Spleen (tissue), 7 donors: ENCODE data around the gene HMGCR.

ENCODE experiments used
- CTCF ChIP-seq, 11 experiments: fragments of 200-600 bp in 7 of 11; fragments of 450-650 bp in 4 of 11; sonication (generic) in 4 of 11; IDR thresholded peaks in 8 of 11; conservative IDR thresholded peaks in 3 of 11; 1 replicate in 7 of 11; 2 replicates in 4 of 11; pipeline versions ENCODE4 v1.4.0 to v1.8.0; 2016 to 2021; ENCODE audit warnings: antibody characterized with exemption in 11 of 11, inconsistent platforms in 4 of 11, mild to moderate bottlenecking in 1 of 11
- POLR2A ChIP-seq, 3 donors: fragments of 450-650 bp; IDR thresholded peaks; one replicate each; pipeline ENCODE4 v1.5.1; 2017; ENCODE audit warnings: antibody characterized with exemption in 3 of 3, mild to moderate bottlenecking in 1 of 3
- donor health status: DM: no; HTN: no; CAD: no; lungs with moderate emphysema.
- donor health status: DM: no; HTN: no; CAD: no.
- donor health status: DM: no; HTN: no; CAD: no.

- TF ChIP-seq CTCF (IDR thresholded peaks at IDR 0.05 in 8 of 11, conservative IDR thresholded peaks at IDR 0.05 in 3 of 11) (no peak), POLR2A (IDR thresholded peaks at IDR 0.05) (no peak)
Measured at GRCh38 chr5:75322066-75322465, 15.0 kb upstream of the HMGCR start.
